GM10266 (cell line): Measurements from ENCODE around the gene PLD2.
"Not testable (repeated sequence)": the region's sequence is repeated elsewhere in the genome, so short reads cannot be mapped to it uniquely, and the experiment has no call there.

Experiments used
- DNase-seq: peaks from one replicate; pipeline ENCODE4 v3.0.0; 2012; ENCODE audit errors: extremely low spot score
- TF ChIP-seq, protein P1 (sequence below): IDR thresholded peaks from 2 replicates; pipeline ENCODE4 v1.5.1; 2012; ENCODE audit warnings: mild to moderate bottlenecking, low read depth; ENCODE audit not compliant: control insufficient read depth, insufficient read depth; ENCODE audit errors: missing control alignments

Gene PLD2

GRCh38 chr17:4862720-4863119 is 55.8 kb downstream of the PLD2 start:
- TF ChIP-seq, protein P1, sequence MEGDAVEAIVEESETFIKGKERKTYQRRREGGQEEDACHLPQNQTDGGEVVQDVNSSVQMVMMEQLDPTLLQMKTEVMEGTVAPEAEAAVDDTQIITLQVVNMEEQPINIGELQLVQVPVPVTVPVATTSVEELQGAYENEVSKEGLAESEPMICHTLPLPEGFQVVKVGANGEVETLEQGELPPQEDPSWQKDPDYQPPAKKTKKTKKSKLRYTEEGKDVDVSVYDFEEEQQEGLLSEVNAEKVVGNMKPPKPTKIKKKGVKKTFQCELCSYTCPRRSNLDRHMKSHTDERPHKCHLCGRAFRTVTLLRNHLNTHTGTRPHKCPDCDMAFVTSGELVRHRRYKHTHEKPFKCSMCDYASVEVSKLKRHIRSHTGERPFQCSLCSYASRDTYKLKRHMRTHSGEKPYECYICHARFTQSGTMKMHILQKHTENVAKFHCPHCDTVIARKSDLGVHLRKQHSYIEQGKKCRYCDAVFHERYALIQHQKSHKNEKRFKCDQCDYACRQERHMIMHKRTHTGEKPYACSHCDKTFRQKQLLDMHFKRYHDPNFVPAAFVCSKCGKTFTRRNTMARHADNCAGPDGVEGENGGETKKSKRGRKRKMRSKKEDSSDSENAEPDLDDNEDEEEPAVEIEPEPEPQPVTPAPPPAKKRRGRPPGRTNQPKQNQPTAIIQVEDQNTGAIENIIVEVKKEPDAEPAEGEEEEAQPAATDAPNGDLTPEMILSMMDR: no peak
- DNase-seq: no peak

DNA sequence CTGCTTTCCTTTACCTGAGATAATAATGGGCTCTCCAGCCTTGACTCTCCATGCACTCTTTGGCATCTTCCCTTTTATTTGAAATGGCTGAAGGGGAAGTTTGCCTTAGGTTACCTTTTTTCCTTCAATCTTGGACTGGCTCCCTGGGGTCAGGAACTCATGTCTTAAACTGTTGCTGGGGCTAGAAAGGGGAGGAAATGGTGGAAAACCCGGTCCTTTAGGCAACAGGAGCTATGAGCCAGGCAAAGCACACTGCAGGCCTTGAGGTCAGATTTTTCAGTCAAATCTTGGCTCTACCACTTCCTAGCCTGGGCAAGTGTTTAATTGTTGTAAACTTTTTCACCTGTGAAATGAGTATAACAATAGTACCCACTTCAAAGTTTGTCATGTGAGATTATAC is 56.4 kb downstream of the PLD2 start:
- TF ChIP-seq, protein P1: no peak
- no peak for DNase-seq

- DNase-seq: not testable (repeated sequence)
Measured at GRCh38 chr17:4867535-4867934, 60.6 kb downstream of the PLD2 start.

GRCh38 chr17:4869058-4869998 is 62.4 kb downstream of the PLD2 start:
- not testable (repeated sequence) for DNase-seq

DNA sequence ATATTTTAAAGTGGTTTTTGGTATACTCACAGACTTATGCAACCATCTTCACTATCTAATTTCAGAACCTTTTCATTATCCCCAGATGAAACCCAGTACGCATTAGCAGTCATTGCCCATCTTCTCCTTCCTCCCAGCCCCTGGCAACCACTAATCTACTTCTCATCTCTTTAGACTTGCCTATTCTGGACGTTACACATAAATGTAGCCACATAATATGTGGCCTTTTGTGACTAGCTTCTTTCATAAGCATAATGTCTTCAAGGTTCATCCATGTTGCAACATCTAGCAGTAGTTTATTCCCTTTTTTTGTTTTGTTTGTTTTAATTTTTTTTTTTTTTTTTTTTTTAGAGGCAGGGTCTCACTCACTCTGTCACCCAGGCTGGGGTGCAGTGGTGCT is 63.9 kb downstream of the PLD2 start:
- TF ChIP-seq, protein P1: no peak
- DNase-seq: no peak

DNA sequence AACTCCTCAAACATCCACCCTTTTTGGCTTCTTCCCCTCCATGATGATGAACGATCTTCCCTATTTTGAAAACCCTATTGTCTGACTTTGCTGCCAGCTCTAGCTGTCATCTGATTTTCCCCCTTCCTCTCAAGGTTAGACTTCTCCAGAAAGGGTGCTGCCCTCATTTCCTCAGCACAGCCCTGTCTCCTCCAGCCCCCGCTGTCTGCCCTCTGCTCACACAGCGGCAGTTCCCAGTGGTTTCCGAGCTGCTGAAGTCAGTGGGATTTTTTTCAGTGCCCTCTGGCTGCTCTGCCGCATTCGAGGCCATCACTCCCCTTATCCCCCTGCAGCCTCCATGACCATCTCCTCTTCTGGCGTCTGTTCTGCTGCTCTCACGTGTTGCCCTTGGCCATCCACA is 65.8 kb downstream of the PLD2 start:
- DNase-seq: no peak
- TF ChIP-seq, protein P1: no peak
